ENCODE measurements around the gene HDGFL2. TPM values are rescaled to one million over a fixed set of nuclear protein-coding genes. Genes with fewer than 3 reads are reported as not detected.

The HDGFL2 gene
- total RNA-seq, 1 donor from 2014 or later = 75.6 TPM

DNA sequence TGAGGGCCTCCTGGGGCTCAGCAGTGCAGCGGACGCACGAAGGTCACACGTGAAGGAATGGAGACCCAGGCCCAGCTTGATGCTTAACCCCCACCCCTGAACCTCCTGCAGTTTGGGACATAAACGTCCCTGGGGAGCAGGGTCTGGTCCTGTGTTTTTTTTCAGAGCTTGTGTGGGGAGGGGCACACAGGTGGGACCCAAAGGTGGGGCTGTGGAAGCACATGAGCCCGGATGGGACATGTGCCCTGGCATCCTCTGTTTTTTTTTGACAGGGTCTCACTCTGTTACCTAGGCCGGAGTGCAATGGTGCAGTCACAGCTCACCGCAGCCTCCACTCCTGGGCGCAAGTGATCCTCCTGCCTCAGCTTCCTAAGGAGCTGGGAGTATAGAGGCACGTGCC lies 35.0 kb upstream of the HDGFL2 start:
- Mint-ChIP-seq H3K27ac (no peak overlapping the region), H3K36me3 (ENCODE audit: low read depth) (peaks cover 53% of the 10 kb centered on the region), H3K9me3 (no peaks in the 10 kb centered on the region)

DNA sequence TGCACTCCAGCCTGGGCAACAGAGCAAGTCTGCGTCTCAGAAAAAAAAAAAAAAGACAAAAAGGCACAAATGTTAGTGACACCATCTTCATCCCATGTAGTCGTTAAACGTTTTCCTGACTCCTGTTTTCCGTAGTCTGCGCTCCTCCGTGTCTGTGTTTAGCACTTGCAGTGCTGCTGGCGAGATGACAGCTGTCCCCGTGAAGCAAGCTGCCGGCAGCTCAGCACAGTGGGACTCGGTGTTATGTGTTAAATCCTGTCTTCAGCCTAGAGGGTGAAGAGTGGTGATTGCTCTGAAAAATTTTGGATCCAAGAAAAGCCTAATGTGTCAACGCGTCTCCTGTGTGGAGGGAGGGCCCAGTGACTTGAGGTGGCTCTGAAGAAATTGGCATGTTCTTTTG lies 32.9 kb upstream of the HDGFL2 start:
- H3K27me3 Mint-ChIP-seq (ENCODE audit: low read depth) = no peaks in the 10 kb centered on the region
- H3K9me3 Mint-ChIP-seq = no peaks in the 10 kb centered on the region
- no peak overlapping the region for H3K27ac Mint-ChIP-seq
- H3K4me3 Mint-ChIP-seq (ENCODE audit: low read depth) = no peak overlapping the region
- H3K4me1 Mint-ChIP-seq (ENCODE audit: low read depth) = no peaks in the 10 kb centered on the region
- H3K36me3 Mint-ChIP-seq (ENCODE audit: low read depth) = peaks cover 41% of the 10 kb centered on the region
- intact Hi-C loops (cut with micrococcal nuclease) = no loop called here
- no peak for DNase-seq (ENCODE audit: low spot score)

More for the DNA sequence above, 35.0 kb upstream of the HDGFL2 start:
- Mint-ChIP-seq H3K27me3 (ENCODE audit: low read depth) (no peaks in the 10 kb centered on the region), H3K4me1 (ENCODE audit: low read depth) (no peaks in the 10 kb centered on the region), H3K4me3 (ENCODE audit: low read depth) (no peak overlapping the region)
- intact Hi-C loops (cut with micrococcal nuclease) = no loop called here
- DNase-seq (ENCODE audit: low spot score) = no peak

DNA sequence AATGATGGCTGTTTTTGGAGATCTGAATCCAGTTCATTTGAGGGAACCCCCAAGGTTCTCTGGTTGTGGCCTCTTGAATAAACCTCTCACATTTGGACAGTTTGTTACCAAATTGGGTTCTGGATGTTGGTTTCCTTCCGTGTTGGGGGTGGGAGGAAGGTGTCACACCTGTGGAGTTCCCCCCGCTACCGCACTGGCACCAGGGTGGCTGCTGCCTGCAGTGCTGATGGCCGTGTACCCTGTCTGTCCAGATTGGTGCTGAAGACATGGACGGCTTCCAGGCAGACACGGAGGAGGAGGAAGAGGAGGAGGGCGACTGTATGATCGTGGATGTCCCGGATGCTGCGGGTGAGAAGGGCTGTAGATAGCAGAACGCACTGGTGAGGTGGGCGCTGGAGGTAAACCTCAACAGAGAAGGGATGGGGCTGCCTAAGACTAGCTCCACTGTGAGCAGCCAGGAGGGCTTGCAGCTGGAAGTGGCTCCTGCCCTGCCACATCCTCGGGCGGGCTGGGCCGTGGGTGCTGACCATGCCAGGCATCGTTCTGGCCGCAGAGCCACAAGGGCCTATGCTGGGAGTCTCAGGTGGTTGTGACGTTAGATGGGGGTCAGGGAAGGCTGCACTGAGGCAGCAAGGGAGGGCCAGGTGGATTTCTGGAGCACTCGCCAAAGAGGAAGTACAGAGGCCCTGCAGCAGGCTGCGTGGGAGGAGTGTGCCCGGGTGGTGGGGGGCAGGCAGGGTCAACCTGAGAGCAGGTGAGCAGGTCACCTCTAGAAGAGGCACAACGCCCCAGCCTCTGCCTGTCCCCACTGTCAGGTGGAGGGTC lies 29.9 kb upstream of the HDGFL2 start:
- peak overlapping the region; percentile 11 for H3K27ac Mint-ChIP-seq
- H3K9me3 Mint-ChIP-seq = no peaks in the 10 kb centered on the region
- no peak overlapping the region for H3K4me3 Mint-ChIP-seq (ENCODE audit: low read depth)
- H3K27me3 Mint-ChIP-seq (ENCODE audit: low read depth) = no peaks in the 10 kb centered on the region
- intact Hi-C loops (cut with micrococcal nuclease) = no loop called here
- no peak for DNase-seq (ENCODE audit: low spot score)
- peaks cover 38% of the 10 kb centered on the region for H3K36me3 Mint-ChIP-seq (ENCODE audit: low read depth)
- H3K4me1 Mint-ChIP-seq (ENCODE audit: low read depth) = no peaks in the 10 kb centered on the region

DNA sequence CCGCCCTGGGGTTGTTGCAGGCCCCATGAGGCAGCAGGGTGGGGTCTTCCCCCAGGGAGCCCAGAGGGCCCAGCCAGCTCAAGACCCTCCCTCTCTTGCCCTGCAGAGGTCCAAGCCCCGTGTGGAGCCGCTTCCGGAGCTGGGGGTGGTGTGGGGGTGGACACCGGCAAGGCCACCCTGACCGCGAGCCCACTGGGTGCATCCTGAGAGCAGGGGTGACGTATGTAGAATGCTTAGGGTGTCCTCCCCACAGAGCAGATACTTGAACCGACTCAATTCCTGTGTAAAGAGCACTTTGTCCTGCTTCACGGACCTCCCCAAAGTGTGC lies 29.3 kb upstream of the HDGFL2 start:
- H3K4me3 Mint-ChIP-seq (ENCODE audit: low read depth) = no peak overlapping the region
- DNase-seq (ENCODE audit: low spot score) = no peak
- intact Hi-C loops (cut with micrococcal nuclease) = no loop called here
- H3K4me1 Mint-ChIP-seq (ENCODE audit: low read depth) = no peaks in the 10 kb centered on the region
- H3K27me3 Mint-ChIP-seq (ENCODE audit: low read depth) = no peaks in the 10 kb centered on the region
- H3K9me3 Mint-ChIP-seq = no peaks in the 10 kb centered on the region
- peaks cover 38% of the 10 kb centered on the region for H3K36me3 Mint-ChIP-seq (ENCODE audit: low read depth)
- H3K27ac Mint-ChIP-seq = no peak overlapping the region

DNA sequence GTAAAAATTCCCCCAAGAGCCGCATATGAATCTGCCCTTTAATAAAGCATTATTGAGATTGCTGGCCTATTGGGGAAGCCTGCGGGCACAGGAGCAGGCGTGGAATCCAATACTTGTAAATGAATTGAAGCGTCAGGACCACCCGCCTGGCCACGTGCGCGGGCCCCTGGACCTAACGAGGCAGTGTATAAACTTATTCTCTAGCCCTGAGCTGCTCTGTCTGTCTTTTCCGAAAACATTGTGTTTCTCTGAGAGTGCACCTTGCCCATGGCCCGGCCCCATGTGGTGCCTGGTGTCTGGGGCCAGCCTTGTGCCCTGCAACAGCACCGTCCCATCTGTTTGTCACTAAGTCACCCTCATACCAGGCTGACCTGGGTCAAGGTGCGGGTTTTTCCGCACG lies 28.9 kb upstream of the HDGFL2 start:
- Mint-ChIP-seq H3K36me3 (ENCODE audit: low read depth) (peaks cover 37% of the 10 kb centered on the region), H3K4me3 (ENCODE audit: low read depth) (no peak overlapping the region), H3K27me3 (ENCODE audit: low read depth) (no peaks in the 10 kb centered on the region), H3K27ac (no peak overlapping the region), H3K9me3 (no peaks in the 10 kb centered on the region), H3K4me1 (ENCODE audit: low read depth) (no peaks in the 10 kb centered on the region)
- intact Hi-C loops (cut with micrococcal nuclease) = no loop called here
- DNase-seq (ENCODE audit: low spot score) = no peak

DNA sequence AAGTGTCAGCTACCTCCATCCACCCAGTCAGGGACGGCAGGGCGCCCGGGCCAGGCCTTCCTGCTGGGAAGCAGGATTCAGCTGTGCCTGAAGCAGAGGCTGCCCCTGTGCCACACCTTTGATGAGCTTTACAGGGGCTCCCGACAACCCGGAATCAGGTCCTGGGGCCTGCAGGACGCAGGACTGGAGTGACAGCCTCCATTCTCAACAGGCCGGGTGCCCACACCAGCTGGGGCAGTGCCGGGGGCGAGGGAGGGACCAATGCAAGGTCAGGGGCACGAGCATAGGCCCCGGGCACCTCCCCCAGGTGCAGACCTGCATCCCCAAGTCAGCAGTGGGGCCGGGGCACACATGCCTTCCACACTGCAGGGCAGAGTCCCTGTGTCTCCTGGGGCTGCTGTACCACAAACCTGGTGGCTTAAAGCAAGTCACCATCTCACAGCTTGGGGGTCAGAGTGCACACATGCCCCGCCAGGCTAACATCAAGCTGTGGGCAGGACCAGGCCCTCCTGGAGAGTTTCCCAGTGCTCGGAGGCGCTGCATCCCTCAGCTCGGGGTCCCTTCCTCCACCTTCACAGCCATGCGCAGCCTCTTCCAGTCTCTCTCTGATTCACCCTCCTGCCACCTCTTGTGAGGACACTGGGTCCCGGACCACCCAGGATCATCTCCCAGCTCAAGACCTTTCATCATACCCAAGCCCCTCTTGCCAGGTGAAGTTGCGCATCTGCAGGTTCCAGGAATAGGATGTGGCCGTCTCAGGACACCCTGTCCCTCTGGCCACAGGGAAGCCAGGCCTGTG lies 27.9 kb upstream of the HDGFL2 start:
- H3K27ac Mint-ChIP-seq = no peak overlapping the region
- H3K4me1 Mint-ChIP-seq (ENCODE audit: low read depth) = no peaks in the 10 kb centered on the region
- H3K9me3 Mint-ChIP-seq = no peaks in the 10 kb centered on the region
- no peak for DNase-seq (ENCODE audit: low spot score)
- H3K4me3 Mint-ChIP-seq (ENCODE audit: low read depth) = no peak overlapping the region
- no peaks in the 10 kb centered on the region for H3K27me3 Mint-ChIP-seq (ENCODE audit: low read depth)
- H3K36me3 Mint-ChIP-seq (ENCODE audit: low read depth) = peaks cover 42% of the 10 kb centered on the region
- intact Hi-C loops (cut with micrococcal nuclease) = no loop called here

DNA sequence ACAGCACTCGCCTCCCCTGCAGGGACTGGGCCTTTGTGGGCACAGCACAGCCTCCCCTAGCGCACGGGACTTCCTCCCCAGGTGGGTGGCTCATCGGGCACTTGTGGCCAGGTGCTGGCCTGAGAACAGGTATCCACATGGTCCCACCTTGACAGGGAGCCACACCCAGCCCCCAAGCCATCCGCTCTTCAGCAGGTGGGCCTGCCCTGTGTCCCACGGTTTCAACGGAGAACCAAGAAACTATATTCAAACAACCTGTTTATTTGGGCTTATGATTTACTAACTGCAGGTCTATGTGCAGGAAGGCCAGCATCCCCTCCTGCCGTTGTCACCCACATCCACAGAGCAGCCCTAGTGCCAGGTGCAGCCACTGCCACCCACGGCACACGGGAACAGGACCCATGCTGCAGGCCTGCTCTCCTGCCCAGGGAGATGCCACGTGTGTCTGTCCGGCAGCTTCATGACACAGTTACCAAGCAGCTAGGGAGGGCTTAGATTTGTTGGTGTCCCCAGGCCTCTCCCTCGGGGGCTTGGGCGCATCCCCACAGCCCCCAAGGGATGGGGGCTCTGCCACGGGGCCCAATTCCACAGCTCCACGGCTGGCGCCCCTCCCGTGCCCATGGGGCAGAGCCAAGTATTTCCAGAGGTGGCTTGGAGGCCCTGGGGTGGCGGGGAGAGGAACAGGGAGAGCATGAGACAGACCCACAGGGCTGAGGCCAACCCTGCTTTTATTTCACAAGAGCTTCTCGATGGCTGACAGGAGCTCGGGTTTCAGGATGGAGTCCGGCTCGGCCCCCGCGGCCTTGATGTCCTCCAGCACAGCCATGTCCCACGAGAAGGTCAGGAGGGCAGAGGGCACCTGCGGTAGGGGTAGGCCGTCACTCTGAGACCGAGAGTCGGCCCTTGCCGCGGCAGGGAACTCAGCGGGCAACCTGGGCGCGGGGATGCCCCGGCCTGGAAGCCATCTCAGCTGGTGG lies 27.0 kb upstream of the HDGFL2 start:
- no peaks in the 10 kb centered on the region for H3K9me3 Mint-ChIP-seq
- no peak overlapping the region for H3K27ac Mint-ChIP-seq
- intact Hi-C loops (cut with micrococcal nuclease) = no loop called here
- peaks cover 43% of the 10 kb centered on the region for H3K36me3 Mint-ChIP-seq (ENCODE audit: low read depth)
- H3K27me3 Mint-ChIP-seq (ENCODE audit: low read depth) = no peaks in the 10 kb centered on the region
- H3K4me3 Mint-ChIP-seq (ENCODE audit: low read depth) = no peak overlapping the region
- DNase-seq (ENCODE audit: low spot score) = no peak
- H3K4me1 Mint-ChIP-seq (ENCODE audit: low read depth) = no peaks in the 10 kb centered on the region

DNA sequence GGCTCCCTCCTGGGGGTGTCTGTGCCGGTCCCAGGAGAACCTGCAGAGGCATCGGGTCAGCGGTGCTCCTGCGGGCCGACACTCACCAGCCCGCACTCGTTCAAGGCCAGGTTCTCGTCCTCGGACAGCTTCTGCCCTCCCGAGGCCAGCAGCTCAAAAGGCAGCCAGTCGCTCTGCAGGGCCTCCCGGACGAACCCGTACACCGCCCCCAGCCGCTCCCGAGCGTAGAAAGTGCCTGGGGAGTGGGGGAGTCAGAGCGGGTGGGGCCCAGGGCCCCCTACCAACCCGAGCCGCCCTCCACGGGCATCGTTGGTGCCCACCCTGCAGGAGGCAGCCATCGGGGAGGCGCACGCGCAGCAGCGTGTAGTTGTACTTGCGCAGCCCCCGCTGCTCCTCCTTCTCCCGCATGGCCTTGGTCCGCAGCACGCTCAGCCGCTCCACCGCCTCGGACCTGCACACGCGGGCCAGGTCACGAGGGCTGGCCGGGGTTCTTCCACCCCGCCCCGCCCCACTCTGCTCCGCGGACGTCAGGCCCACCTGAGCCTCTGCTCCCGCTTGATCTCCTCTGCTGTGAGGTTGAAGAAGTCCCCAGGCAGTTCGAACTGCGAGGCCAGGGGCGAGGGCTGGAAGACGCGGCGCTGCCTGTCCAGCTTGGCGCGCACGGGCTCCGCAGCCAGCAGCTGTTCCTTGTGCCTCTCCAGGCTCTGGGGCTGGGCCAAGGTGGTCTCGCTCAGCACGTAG lies 26.0 kb upstream of the HDGFL2 start:
- no peak for DNase-seq (ENCODE audit: low spot score)
- no peak overlapping the region for H3K27ac Mint-ChIP-seq

DNA sequence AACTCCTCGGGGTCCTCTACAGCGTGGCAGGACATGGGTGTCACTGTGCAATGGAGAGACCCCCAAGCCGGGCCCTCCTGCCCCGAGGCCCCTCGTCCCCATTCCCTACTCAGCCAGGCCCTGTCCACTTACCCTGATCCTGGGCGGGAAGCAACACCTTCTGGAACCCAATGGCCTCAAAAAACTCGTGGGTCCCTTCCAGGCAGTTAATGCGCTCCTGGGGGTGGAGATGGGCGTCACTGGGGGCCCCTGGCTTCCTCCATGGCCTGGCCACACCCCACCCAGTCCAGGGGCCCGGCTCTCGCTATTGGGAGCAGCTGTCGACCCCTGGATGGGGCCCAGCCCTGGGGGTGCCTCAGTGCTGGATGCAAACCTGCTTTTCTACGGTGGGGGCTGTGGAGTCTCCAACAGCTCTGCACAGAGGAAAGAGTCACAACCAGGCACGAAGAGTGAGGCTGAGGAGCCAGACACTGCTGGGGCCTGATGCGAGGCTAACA lies 25.3 kb upstream of the HDGFL2 start:
- no peaks in the 10 kb centered on the region for H3K4me1 Mint-ChIP-seq (ENCODE audit: low read depth)
- H3K36me3 Mint-ChIP-seq (ENCODE audit: low read depth) = peaks cover 41% of the 10 kb centered on the region
- no peaks in the 10 kb centered on the region for H3K9me3 Mint-ChIP-seq
- no peak overlapping the region for H3K27ac Mint-ChIP-seq
- no peak for DNase-seq (ENCODE audit: low spot score)
- H3K27me3 Mint-ChIP-seq (ENCODE audit: low read depth) = no peaks in the 10 kb centered on the region
- intact Hi-C loops (cut with micrococcal nuclease) = no loop called here
- no peak overlapping the region for H3K4me3 Mint-ChIP-seq (ENCODE audit: low read depth)

More for the DNA sequence above, 26.0 kb upstream of the HDGFL2 start:
- Mint-ChIP-seq H3K4me1 (ENCODE audit: low read depth) (no peaks in the 10 kb centered on the region), H3K9me3 (no peaks in the 10 kb centered on the region), H3K36me3 (ENCODE audit: low read depth) (peaks cover 41% of the 10 kb centered on the region), H3K4me3 (ENCODE audit: low read depth) (no peak overlapping the region), H3K27me3 (ENCODE audit: low read depth) (no peaks in the 10 kb centered on the region)
- intact Hi-C loops (cut with micrococcal nuclease) = no loop called here

DNA sequence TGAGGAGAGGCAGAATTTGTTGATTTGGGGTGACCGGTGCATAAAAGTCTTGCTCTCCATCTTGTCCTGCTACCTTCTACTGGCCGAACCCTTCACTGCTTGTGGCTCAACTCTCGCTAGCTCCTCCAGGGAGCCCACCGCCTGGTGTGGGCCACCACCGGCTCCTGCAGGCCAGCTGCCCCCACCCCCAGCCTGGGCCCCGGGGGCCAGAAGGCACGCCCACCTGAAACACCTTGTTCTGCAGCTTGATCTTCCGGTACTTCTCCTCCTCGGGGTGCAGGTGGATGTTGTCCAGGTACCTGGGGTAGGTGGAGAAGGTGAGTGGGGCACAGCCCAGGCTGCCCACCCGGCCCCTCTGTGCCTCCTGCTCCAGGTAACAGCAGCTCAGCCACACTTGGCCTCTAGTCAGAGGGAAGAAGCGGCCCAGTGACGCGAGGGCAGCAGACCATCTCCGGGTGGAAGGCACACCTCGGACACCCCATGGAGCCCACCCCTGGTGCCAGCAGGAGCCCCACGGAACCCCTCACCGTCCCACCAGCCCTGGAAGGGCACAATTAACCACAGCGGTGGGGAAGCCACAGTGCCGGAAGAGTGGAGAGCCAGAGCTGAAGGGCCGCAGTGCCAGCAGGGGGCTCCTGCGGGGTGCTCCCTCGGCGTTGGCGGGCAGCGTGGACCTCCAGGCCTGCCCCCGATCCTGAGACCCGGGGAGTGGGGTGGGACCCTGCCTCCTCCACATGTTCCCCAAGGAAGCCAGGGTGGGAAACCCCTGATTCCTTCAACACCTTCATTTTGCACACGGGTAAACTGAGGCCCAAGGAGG lies 24.6 kb upstream of the HDGFL2 start:
- no peak overlapping the region for H3K27ac Mint-ChIP-seq
- intact Hi-C loops (cut with micrococcal nuclease) = no loop called here
- H3K27me3 Mint-ChIP-seq (ENCODE audit: low read depth) = no peaks in the 10 kb centered on the region
- H3K4me3 Mint-ChIP-seq (ENCODE audit: low read depth) = no peak overlapping the region
- DNase-seq (ENCODE audit: low spot score) = no peak
- no peaks in the 10 kb centered on the region for H3K4me1 Mint-ChIP-seq (ENCODE audit: low read depth)
- H3K36me3 Mint-ChIP-seq (ENCODE audit: low read depth) = peaks cover 35% of the 10 kb centered on the region
- H3K9me3 Mint-ChIP-seq = no peaks in the 10 kb centered on the region

DNA sequence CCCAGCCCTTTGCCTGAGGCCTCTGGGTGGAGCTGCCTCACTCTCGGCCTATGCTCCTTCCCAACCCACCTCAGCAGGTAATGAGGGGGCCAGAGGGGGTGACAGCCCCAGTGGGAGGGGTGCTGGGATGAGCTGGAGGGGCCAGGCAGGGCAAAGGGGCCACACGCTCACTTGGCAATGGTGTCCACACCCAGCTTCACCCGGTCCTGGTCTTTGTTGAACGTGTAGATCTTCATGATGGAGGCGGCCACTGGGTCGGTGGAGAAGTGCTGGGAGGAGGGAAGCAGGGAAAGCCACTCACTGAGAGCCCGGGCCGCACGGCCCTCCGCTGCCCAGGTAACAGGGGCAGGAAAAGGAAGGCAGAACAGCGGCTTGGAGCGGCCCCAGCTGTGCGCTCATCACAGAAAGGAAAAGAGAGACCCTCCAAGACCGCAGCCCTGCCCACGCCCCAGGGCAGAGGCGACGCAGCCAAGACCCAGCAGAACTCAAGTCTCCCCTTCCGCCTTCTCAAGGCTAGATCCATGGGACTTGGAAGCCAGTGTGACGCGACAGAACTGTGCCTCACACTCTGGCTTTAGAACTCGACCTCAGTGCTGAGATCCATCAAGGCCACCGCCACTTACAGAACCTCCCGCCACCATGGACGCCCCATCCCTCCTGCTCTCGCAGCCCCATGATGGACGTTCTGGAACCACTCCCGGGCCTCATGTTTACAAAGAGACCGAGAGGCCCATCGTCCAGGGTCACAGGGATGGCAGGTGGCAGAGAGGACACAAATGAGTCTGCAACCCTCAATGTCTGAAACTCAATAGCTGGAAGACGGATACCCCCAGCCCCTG lies 23.7 kb upstream of the HDGFL2 start:
- H3K27me3 Mint-ChIP-seq (ENCODE audit: low read depth) = no peaks in the 10 kb centered on the region
- H3K36me3 Mint-ChIP-seq (ENCODE audit: low read depth) = peaks cover 35% of the 10 kb centered on the region
- H3K4me3 Mint-ChIP-seq (ENCODE audit: low read depth) = no peak overlapping the region
- intact Hi-C loops (cut with micrococcal nuclease) = no loop called here
- H3K9me3 Mint-ChIP-seq = no peaks in the 10 kb centered on the region
- H3K27ac Mint-ChIP-seq = no peak overlapping the region
- no peaks in the 10 kb centered on the region for H3K4me1 Mint-ChIP-seq (ENCODE audit: low read depth)
- DNase-seq (ENCODE audit: low spot score) = no peak
